ENCODE data around the gene MAPK7. TPM values are rescaled to one million over a fixed set of nuclear protein-coding genes. Genes with fewer than 3 reads are reported as not detected.

The MAPK7 gene
- total RNA-seq, 1 donor from 2014 or later = 25.1 TPM

DNA sequence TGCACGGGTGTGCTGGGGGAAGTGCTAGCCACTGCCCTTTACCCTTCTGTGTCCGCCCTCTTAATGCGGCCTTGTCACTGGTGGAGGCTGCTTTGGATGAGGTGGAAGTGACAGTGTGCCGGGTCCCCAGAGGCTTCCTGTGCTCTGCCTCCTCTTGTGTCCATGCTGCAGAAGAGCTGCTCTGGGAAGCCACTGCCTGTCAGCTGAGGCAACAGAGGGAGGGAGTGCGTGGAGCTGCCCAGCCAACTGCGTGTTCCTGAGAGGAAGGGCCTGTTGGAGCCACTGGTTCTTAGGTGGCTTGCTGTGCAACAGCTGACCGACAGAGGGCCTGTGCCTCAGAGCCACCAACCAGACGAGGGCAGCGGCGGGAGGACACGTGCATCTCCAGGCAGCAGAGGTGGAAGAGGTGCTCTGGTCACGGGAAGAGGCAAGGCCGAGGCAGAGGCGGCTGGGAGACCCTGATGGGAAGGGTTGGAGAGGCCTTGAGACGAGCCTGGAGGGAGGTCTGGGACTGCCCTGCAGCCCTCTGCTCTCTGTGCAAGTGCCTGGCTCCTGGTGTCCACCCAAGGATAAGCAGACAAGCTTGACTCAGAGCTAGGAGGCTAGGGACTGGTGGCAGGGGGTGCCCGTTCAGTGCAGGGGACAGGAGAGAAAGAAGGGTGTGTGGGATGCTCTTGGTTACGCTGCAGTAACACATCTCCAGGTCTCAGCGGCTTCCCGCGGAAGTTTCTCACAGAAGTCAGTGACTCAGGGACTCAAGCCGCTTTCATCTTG is 41.2 kb upstream of the MAPK7 start:
- no peaks in the 10 kb centered on the region for H3K36me3 ChIP-seq (ENCODE audit: insufficient read depth, low read length)
- H3K4me2 ChIP-seq (ENCODE audit: low read length) = no peak overlapping the region
- H3K9me3 Mint-ChIP-seq (ENCODE audit: unreplicated experiment) = no peaks in the 10 kb centered on the region
- H3K27ac ChIP-seq (ENCODE audit: low read depth, low read length) = no peak overlapping the region
- H3K9me3 ChIP-seq (ENCODE audit: insufficient read depth, low read depth, low read length) = no peaks in the 10 kb centered on the region
- peaks cover 7% of the 10 kb centered on the region for H3K4me1 ChIP-seq (ENCODE audit: insufficient read depth, low read length)
- H4K20me1 ChIP-seq (ENCODE audit: insufficient read depth, low read length) = no peaks in the 10 kb centered on the region
- no peak overlapping the region for H2AFZ ChIP-seq (ENCODE audit: low read depth, low read length)
- no peaks in the 10 kb centered on the region for H3K27me3 ChIP-seq (ENCODE audit: insufficient read depth, low read length)
- no peaks in the 10 kb centered on the region for H3K27me3 Mint-ChIP-seq (ENCODE audit: low read depth, unreplicated experiment)
- H3K79me2 ChIP-seq (ENCODE audit: insufficient read depth, low read length) = no peaks in the 10 kb centered on the region
- TF ChIP-seq CTCF (IDR thresholded peaks at IDR 0.05; ENCODE audit: insufficient read depth, low read depth, low read length) (no peak), EZH2 (IDR thresholded peaks at IDR 0.05; ENCODE audit: insufficient read depth, low read length) (no peak)
- no peak for FAIRE-seq
- H3K9ac ChIP-seq (ENCODE audit: low read length) = no peak overlapping the region
- H3K27ac Mint-ChIP-seq (ENCODE audit: unreplicated experiment) = peak overlapping the region; percentile 26
- H3K4me1 Mint-ChIP-seq (ENCODE audit: low read depth, unreplicated experiment) = peaks cover 30% of the 10 kb centered on the region
- no peak overlapping the region for H3K4me3 Mint-ChIP-seq (ENCODE audit: unreplicated experiment)
- H3K36me3 Mint-ChIP-seq (ENCODE audit: low read depth, unreplicated experiment) = peaks cover 4% of the 10 kb centered on the region
- DNase-seq (ENCODE audit: low read depth) = no peak
- H3K4me3 ChIP-seq (ENCODE audit: insufficient read depth, low read depth, low read length) = no peak overlapping the region

- Mint-ChIP-seq H3K36me3 (ENCODE audit: low read depth, unreplicated experiment) (peaks cover 4% of the 10 kb centered on the region), H3K9me3 (ENCODE audit: unreplicated experiment) (no peaks in the 10 kb centered on the region), H3K4me3 (ENCODE audit: unreplicated experiment) (no peak overlapping the region), H3K4me1 (ENCODE audit: low read depth, unreplicated experiment) (peaks cover 29% of the 10 kb centered on the region), H3K27ac (ENCODE audit: unreplicated experiment) (no peak overlapping the region), H3K27me3 (ENCODE audit: low read depth, unreplicated experiment) (no peaks in the 10 kb centered on the region)
- H2AFZ ChIP-seq (ENCODE audit: low read depth, low read length) = no peak overlapping the region
- DNase-seq (ENCODE audit: low read depth) = no peak
- H3K36me3 ChIP-seq (ENCODE audit: insufficient read depth, low read length) = no peaks in the 10 kb centered on the region
- H3K9ac ChIP-seq (ENCODE audit: low read length) = no peak overlapping the region
- no peaks in the 10 kb centered on the region for H3K27me3 ChIP-seq (ENCODE audit: insufficient read depth, low read length)
- FAIRE-seq = no peak
- H3K27ac ChIP-seq (ENCODE audit: low read depth, low read length) = no peak overlapping the region
- H3K4me1 ChIP-seq (ENCODE audit: insufficient read depth, low read length) = peaks cover 7% of the 10 kb centered on the region
- no peaks in the 10 kb centered on the region for H3K9me3 ChIP-seq (ENCODE audit: insufficient read depth, low read depth, low read length)
- H4K20me1 ChIP-seq (ENCODE audit: insufficient read depth, low read length) = no peaks in the 10 kb centered on the region
- no peak overlapping the region for H3K4me2 ChIP-seq (ENCODE audit: low read length)
- H3K79me2 ChIP-seq (ENCODE audit: insufficient read depth, low read length) = no peaks in the 10 kb centered on the region
- H3K4me3 ChIP-seq (ENCODE audit: insufficient read depth, low read depth, low read length) = no peak overlapping the region
- TF ChIP-seq EZH2 (IDR thresholded peaks at IDR 0.05; ENCODE audit: insufficient read depth, low read length) = no peak
Observed at GRCh38 chr17:19337712-19338023, 40.6 kb upstream of the MAPK7 start.

DNA sequence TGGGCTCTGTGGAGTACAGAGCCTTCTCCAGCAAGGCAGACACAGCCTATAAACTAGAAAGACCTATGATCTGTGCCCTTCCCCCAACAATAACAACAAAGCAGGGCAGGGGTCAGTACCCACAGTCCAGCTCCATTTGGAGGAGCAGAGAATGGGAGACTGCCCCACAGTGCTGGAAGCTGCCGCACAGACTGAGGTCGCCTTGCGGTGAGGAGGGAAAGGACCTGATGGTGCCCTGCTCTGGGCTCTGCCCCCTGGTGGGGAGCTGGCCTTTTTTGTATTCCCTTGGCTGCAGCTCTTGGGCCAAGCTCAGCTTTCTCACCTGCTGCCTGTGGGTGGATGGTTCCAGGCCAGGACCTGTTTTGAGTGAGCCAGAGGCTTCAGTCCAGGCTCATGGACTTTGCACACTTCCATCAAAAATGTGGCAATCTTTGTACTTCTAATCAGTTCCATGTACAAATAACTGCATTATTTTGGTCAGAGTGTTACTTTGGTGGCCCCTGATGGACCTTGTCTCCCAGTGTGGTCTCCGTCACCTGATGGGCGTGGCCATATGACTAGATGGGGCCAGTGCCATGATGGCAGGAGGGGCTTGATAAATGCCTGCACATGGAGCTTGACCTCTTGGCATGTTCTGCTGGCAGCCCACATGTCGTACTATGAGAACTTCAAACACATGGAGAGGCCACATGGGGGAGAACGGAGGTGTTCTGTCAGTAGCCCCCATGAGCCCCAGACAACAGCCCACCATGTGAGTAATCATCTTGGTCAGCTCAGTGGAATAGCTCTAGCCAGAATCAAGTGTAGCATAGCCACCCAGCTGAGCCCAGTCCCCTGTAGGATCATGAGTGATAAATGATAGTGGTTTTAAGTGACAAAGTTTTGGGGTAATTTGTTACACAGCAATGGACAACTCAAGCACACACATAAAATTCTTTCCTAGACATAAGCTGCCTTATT is 40.0 kb upstream of the MAPK7 start:
- peak; percentile 16 for DNase-seq (ENCODE audit: low read depth)
- peaks cover 26% of the 10 kb centered on the region for H3K4me1 Mint-ChIP-seq (ENCODE audit: low read depth, unreplicated experiment)

More for the DNA sequence above, 40.0 kb upstream of the MAPK7 start:
- Histone ChIP-seq H3K27ac (ENCODE audit: low read depth, low read length) (no peak overlapping the region), H2AFZ (ENCODE audit: low read depth, low read length) (no peak overlapping the region), H3K4me1 (ENCODE audit: insufficient read depth, low read length) (peaks cover 7% of the 10 kb centered on the region), H3K27me3 (ENCODE audit: insufficient read depth, low read length) (no peaks in the 10 kb centered on the region), H3K4me2 (ENCODE audit: low read length) (no peak overlapping the region), H4K20me1 (ENCODE audit: insufficient read depth, low read length) (no peaks in the 10 kb centered on the region), H3K79me2 (ENCODE audit: insufficient read depth, low read length) (no peaks in the 10 kb centered on the region), H3K4me3 (ENCODE audit: insufficient read depth, low read depth, low read length) (no peak overlapping the region), H3K9me3 (ENCODE audit: insufficient read depth, low read depth, low read length) (no peaks in the 10 kb centered on the region), H3K36me3 (ENCODE audit: insufficient read depth, low read length) (no peaks in the 10 kb centered on the region), H3K9ac (ENCODE audit: low read length) (no peak overlapping the region)
- FAIRE-seq = no peak
- peaks cover 2% of the 10 kb centered on the region for H3K36me3 Mint-ChIP-seq (ENCODE audit: low read depth, unreplicated experiment)
- no peak overlapping the region for H3K27ac Mint-ChIP-seq (ENCODE audit: unreplicated experiment)
- TF ChIP-seq CTCF (IDR thresholded peaks at IDR 0.05; ENCODE audit: insufficient read depth, low read depth, low read length) (peak; percentile 35), EZH2 (IDR thresholded peaks at IDR 0.05; ENCODE audit: insufficient read depth, low read length) (no peak)
- H3K4me3 Mint-ChIP-seq (ENCODE audit: unreplicated experiment) = no peak overlapping the region
- no peaks in the 10 kb centered on the region for H3K9me3 Mint-ChIP-seq (ENCODE audit: unreplicated experiment)
- no peaks in the 10 kb centered on the region for H3K27me3 Mint-ChIP-seq (ENCODE audit: low read depth, unreplicated experiment)
